ENCODE data around the gene C11orf52. TPM values are rescaled to one million over a fixed set of nuclear protein-coding genes. Genes with fewer than 3 reads are reported as not detected.

C11orf52 gene
- total and polyA plus RNA-seq, 4 donors, result 0.46 to 0.88 (median 0.81) TPM; not detected in 1

Small RNA genes lying within 50 kb of the gene (small RNA-seq; reads per million reads assigned to genes)
- not detected for gene C11orf52 (ENCODE audit: low replicate concordance)
- not detected for gene RNA5SP351 (ENCODE audit: low replicate concordance)
- 0.06 reads per million for gene RPL37AP8 (ENCODE audit: low replicate concordance)

Other genes starting within 250 kb of the C11orf52 start
- 10 to 100 TPM; 27.2 to 45.1 TPM for gene PPP2R1B, start 152.5 kb upstream of the C11orf52 start, total RNA-seq
- 10 to 100 TPM; 17.4 to 19.0 TPM for gene PPP2R1B, start 152.5 kb upstream of the C11orf52 start, polyA plus RNA-seq (ENCODE audit: insufficient read length in 2 of 2)
- gene ALG9, start 47.3 kb upstream of the C11orf52 start, total RNA-seq, result 10 to 100 TPM; 55.9 to 61.1 TPM
- gene ALG9, start 47.3 kb upstream of the C11orf52 start, polyA plus RNA-seq (ENCODE audit: insufficient read length in 2 of 2), result 10 to 100 TPM; 36.3 to 37.2 TPM
- 1 to 10 TPM; 4.6 to 7.1 TPM for gene FDXACB1, start 39.7 kb upstream of the C11orf52 start, total RNA-seq
- 1 to 10 TPM; 4.4 to 4.9 TPM for gene FDXACB1, start 39.7 kb upstream of the C11orf52 start, polyA plus RNA-seq (ENCODE audit: insufficient read length in 2 of 2)
- 10 to 100 TPM; 12.9 to 32.6 TPM for gene CFAP68, start 39.4 kb upstream of the C11orf52 start, total RNA-seq
- 10 to 100 TPM; 25.1 to 29.7 TPM for gene CFAP68, start 39.4 kb upstream of the C11orf52 start, polyA plus RNA-seq (ENCODE audit: insufficient read length in 2 of 2)
- gene CRYAB, start 7.1 kb upstream of the C11orf52 start, total RNA-seq, result 10 to 100 TPM; 85.2 to 90.4 TPM
- gene CRYAB, start 7.1 kb upstream of the C11orf52 start, polyA plus RNA-seq (ENCODE audit: insufficient read length in 2 of 2), result 100 to 1,000 TPM; 122 to 126 TPM
- gene HSPB2, start 6.2 kb upstream of the C11orf52 start, total RNA-seq, result 1 to 10 TPM in 1 of 2 donors, under 1 TPM in 1; 0.50 to 3.0 TPM
- 1 to 10 TPM; 4.3 to 5.7 TPM for gene HSPB2, start 6.2 kb upstream of the C11orf52 start, polyA plus RNA-seq (ENCODE audit: insufficient read length in 2 of 2)
- 10 to 100 TPM; 48.5 to 66.4 TPM for gene DIXDC1, start 18.4 kb downstream of the C11orf52 start, total RNA-seq
- 10 to 100 TPM; 31.5 to 34.1 TPM for gene DIXDC1, start 18.4 kb downstream of the C11orf52 start, polyA plus RNA-seq (ENCODE audit: insufficient read length in 2 of 2)
- gene DLAT, start 106.5 kb downstream of the C11orf52 start, total RNA-seq, result 10 to 100 TPM; 36.5 to 58.3 TPM
- 10 to 100 TPM; 39.1 to 53.1 TPM for gene DLAT, start 106.5 kb downstream of the C11orf52 start, polyA plus RNA-seq (ENCODE audit: insufficient read length in 2 of 2)
- 10 to 100 TPM in 1 of 2 donors, 1 to 10 TPM in 1; 5.4 to 12.9 TPM for gene PIH1D2, start 155.1 kb downstream of the C11orf52 start, total RNA-seq
- gene PIH1D2, start 155.1 kb downstream of the C11orf52 start, polyA plus RNA-seq (ENCODE audit: insufficient read length in 2 of 2), result 1 to 10 TPM; 5.3 to 9.3 TPM
- 10 to 100 TPM; 24.8 to 36.4 TPM for gene NKAPD1, start 155.4 kb downstream of the C11orf52 start, total RNA-seq
- gene NKAPD1, start 155.4 kb downstream of the C11orf52 start, polyA plus RNA-seq (ENCODE audit: insufficient read length in 2 of 2), result 10 to 100 TPM; 37.3 to 48.1 TPM
- gene TIMM8B, start 167.8 kb downstream of the C11orf52 start, total RNA-seq, result 100 to 1,000 TPM in 1 of 2 donors, 10 to 100 TPM in 1; 73.3 to 122 TPM
- gene TIMM8B, start 167.8 kb downstream of the C11orf52 start, polyA plus RNA-seq (ENCODE audit: insufficient read length in 2 of 2), result 10 to 100 TPM; 74.7 to 80.2 TPM
- 100 to 1,000 TPM in 1 of 2 donors, 10 to 100 TPM in 1; 93.9 to 125 TPM for gene SDHD, start 168.0 kb downstream of the C11orf52 start, total RNA-seq
- gene SDHD, start 168.0 kb downstream of the C11orf52 start, polyA plus RNA-seq (ENCODE audit: insufficient read length in 2 of 2), result 10 to 100 TPM; 72.5 to 75.6 TPM
- gene IL18, start 245.2 kb downstream of the C11orf52 start, total RNA-seq, result 10 to 100 TPM in 1 of 2 donors, 1 to 10 TPM in 1; 7.8 to 18.2 TPM
- 1 to 10 TPM; 3.3 to 5.8 TPM for gene IL18, start 245.2 kb downstream of the C11orf52 start, polyA plus RNA-seq (ENCODE audit: insufficient read length in 2 of 2)
- gene TEX12, start 248.5 kb downstream of the C11orf52 start, total RNA-seq, result under 1 TPM; 0.17 to 0.99 TPM
- under 1 TPM in 1 of 2 donors, not detected in 1; 0.14 TPM for gene TEX12, start 248.5 kb downstream of the C11orf52 start, polyA plus RNA-seq (ENCODE audit: insufficient read length in 2 of 2)

Measured in spinal cord (tissue), 4 donors.